ENCODE data around the gene PPP6R2.
A peak's percentile ranks its signal among the peaks of the same experiment; 100 is the strongest.

PPP6R2 gene

DNA sequence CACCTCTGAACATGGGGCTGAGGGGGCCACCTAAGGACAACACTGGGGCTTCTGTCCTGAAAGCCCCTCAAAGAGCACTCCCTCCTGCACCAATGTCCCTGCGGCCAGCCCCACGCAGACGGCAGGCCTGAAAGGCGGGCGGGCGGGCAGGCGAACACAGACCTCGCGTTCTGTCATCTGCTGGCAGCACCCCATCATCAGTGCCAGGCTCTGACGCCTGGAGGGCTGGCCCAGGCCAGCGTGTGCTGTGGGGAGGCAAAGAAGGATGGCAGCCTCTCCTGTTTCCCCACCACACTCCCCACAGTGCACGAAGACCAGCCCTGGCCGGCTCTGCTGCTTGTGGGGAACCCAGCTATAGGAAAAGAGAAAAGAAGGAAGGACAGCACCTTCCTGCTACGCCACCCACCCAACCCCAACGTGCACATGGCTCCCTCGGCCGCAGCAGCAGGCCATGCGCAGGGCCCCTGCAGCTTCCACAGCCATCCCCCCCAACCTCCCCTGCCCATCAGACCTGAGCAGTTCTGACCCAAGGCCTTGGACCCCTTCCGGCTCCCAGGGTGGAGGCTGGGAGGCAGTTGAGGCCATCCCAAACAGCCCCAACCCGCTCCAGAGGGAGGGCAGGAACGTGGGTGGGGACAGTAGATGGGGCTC lies 128.2 kb downstream of the PPP6R2 start:
- Histone ChIP-seq H3K36me3 (replicated peaks) (peaks cover 11% of the 10 kb centered on the region), H3K4me3 (ENCODE audit: low read depth, low read length) (no peak overlapping the region), H3K27me3 (replicated peaks) (no peaks in the 10 kb centered on the region), H3K27ac (no peak overlapping the region)
- TF ChIP-seq, protein P1, sequence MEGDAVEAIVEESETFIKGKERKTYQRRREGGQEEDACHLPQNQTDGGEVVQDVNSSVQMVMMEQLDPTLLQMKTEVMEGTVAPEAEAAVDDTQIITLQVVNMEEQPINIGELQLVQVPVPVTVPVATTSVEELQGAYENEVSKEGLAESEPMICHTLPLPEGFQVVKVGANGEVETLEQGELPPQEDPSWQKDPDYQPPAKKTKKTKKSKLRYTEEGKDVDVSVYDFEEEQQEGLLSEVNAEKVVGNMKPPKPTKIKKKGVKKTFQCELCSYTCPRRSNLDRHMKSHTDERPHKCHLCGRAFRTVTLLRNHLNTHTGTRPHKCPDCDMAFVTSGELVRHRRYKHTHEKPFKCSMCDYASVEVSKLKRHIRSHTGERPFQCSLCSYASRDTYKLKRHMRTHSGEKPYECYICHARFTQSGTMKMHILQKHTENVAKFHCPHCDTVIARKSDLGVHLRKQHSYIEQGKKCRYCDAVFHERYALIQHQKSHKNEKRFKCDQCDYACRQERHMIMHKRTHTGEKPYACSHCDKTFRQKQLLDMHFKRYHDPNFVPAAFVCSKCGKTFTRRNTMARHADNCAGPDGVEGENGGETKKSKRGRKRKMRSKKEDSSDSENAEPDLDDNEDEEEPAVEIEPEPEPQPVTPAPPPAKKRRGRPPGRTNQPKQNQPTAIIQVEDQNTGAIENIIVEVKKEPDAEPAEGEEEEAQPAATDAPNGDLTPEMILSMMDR (IDR thresholded peaks at IDR 0.05; ENCODE audit: low read depth, low read length, missing control alignments), result no peak
- DNase-seq, result no peak
- in situ Hi-C loops (cut with HindIII; ENCODE audit: low pct_ligation_motif_present, low sequenced_read_pairs), result no loop called here

DNA sequence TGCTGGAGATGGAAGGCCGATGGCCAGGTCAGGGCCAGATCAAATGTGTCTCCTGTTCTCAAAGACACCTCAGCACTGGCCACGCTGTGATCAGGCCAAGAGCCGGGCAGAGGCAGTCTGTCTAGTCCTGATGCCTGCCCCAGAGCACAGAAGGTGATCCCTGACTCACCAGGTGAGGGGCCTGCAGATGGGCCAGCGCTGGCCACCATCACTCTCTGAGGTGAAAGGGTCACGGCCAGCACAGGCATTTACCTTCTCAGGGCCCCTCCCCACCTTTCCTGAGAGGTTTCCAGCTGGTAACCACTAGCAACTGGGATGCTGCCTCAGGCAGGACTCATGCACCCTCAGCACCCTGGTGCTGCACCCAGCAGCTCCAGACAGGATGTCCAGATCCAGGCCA lies 128.8 kb downstream of the PPP6R2 start:
- DNase-seq, result no peak
- H3K36me3 ChIP-seq (replicated peaks), result peaks cover 5% of the 10 kb centered on the region
- no peaks in the 10 kb centered on the region for H3K27me3 ChIP-seq (replicated peaks)
- H3K27ac ChIP-seq, result no peak overlapping the region
- TF ChIP-seq, protein P1 (IDR thresholded peaks at IDR 0.05; ENCODE audit: low read depth, low read length, missing control alignments), result no peak
- in situ Hi-C loops (cut with HindIII; ENCODE audit: low pct_ligation_motif_present, low sequenced_read_pairs), result no loop called here
- no peak overlapping the region for H3K4me3 ChIP-seq (ENCODE audit: low read depth, low read length)

DNA sequence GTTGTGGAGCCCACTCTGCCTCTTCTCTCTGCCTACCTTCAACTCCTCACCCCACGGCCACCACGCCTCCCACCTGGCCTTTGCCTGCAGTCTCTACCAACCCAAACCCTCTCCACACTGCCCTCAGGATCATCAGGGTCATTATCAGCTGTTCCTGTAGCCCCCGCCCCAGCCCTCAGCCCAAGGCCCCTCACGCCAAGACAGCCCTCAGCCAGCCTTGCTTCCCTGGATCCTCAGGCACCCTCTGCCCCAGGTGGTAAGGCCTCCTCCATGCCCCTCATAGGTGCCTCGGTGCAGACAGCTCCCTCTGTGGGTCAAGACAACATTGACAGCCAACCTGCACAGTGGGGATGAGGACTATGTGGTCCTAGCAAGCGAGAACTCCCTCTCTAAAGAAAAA lies 130.0 kb downstream of the PPP6R2 start:
- Histone ChIP-seq H3K36me3 (replicated peaks) (no peaks in the 10 kb centered on the region), H3K27ac (no peak overlapping the region), H3K27me3 (replicated peaks) (no peaks in the 10 kb centered on the region), H3K4me3 (ENCODE audit: low read depth, low read length) (no peak overlapping the region)
- DNase-seq, result no peak
- TF ChIP-seq, protein P1 (IDR thresholded peaks at IDR 0.05; ENCODE audit: low read depth, low read length, missing control alignments), result peak; percentile 50
- in situ Hi-C loops (cut with HindIII; ENCODE audit: low pct_ligation_motif_present, low sequenced_read_pairs), result no loop called here

DNA sequence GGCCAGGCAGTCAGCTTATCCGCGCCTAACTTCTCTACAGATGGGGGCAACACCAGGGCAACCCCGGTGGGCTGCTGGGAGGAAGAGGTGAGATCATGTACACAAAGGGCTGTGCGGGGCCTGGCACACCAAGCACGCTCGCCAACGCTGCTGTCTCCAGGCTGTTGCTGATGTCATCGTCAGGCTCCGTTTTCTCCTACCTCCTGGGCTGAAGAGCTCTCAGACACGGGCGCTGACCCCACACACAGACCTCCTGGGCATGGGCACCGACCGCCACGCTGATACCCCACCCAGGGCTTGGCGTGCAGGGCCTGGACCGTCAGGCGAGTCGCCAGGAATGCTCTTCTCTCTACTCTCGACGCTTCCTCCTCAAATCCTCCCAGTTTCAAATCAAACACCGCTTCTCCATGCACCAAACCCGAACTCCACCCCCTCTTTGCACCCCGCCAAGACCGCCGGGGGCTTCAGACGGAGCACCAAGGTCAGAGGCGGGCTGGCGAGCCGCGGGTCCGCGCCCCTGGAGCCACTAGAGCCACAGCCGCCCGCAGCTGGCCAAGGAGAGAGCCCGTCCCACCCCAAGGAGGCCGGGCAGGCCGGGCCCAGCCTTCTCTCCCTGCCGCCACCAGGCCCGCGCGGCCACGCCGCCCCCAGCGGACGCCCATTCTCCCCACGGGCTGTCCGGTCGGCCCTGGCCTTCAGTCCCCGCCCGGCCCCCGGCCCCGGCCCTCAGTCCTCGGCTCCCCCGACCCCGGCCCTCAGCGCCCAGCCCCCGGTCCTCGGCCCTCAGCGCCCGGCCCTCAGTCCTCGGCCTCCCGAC lies 130.9 kb downstream of the PPP6R2 start:
- DNase-seq, result peak; percentile 55
- in situ Hi-C loops (cut with HindIII; ENCODE audit: low pct_ligation_motif_present, low sequenced_read_pairs), result no loop called here
- Histone ChIP-seq H3K27ac (peak overlapping the region; percentile 29), H3K36me3 (replicated peaks) (no peaks in the 10 kb centered on the region), H3K4me3 (ENCODE audit: low read depth, low read length) (peak overlapping the region; percentile 62), H3K27me3 (replicated peaks) (no peaks in the 10 kb centered on the region)
- TF ChIP-seq, protein P1 (IDR thresholded peaks at IDR 0.05; ENCODE audit: low read depth, low read length, missing control alignments), result no peak

DNA sequence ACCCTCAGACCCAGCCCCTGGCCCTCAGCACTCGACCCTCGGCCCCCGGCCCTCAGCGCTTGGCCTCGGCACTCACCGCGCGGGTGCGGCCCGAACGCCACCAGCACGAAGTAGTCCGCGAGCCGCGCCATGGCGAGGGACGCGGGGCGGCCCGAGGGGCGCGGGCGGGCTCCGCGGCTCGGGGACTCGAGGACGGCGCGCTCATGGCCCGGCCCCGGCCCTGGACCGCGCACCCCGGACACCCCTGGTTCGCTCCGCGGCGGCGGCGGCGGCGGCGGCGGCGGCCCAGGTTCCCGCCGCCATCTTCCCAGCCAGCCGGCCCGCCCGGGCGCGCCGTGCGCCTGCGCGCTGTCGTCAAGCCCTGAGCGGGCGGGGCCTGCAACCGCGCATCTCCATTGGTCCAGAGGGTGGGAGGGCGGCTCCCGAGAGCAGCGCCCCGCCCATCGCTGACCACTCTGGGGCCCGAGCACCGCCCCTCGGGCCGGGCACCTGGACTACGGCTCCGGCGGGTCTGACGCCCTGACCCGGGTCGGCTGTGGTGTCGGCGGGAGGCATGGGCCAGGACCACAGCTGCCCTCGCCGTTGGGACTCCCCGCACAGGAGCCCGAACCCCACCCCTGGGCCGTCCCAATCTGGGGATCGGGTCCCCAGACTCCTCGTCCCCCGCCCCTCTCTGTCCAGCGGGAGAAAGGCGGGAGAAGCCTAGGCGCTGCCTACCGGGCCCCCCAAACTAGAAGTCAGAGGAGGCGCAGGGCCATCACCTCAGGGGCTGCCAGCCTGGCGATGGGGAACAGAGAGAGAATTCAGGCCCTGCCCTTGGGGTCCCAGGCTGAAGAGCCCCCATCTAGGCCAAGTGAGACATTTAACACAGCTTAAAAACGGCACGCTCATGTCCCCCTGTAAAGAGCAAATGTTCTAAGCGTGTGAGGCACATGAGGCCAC lies 131.9 kb downstream of the PPP6R2 start, which contains the start of gene SBF1:
Gene SBF1 (minus strand): TSS at position 326 of the 942 bp plus-strand sequence. CDS start 195 bp downstream, at position 131.
- H3K36me3 ChIP-seq (replicated peaks), result no peaks in the 10 kb centered on the region
- H3K4me3 ChIP-seq (ENCODE audit: low read depth, low read length), result peak within 1 kb of the TSS; percentile 62
- TF ChIP-seq, protein P1 (IDR thresholded peaks at IDR 0.05; ENCODE audit: low read depth, low read length, missing control alignments), result no peak
- peak within 1 kb of the TSS; percentile 29 for H3K27ac ChIP-seq
- in situ Hi-C loops (cut with HindIII; ENCODE audit: low pct_ligation_motif_present, low sequenced_read_pairs), result no loop called here
- no peaks in the 10 kb centered on the region for H3K27me3 ChIP-seq (replicated peaks)
- peak; percentile 65 for DNase-seq

Data from brain microvascular endothelial cell (primary cell).